ENCODE measurements around the gene RBBP4.

- TF ChIP-seq, protein P1, sequence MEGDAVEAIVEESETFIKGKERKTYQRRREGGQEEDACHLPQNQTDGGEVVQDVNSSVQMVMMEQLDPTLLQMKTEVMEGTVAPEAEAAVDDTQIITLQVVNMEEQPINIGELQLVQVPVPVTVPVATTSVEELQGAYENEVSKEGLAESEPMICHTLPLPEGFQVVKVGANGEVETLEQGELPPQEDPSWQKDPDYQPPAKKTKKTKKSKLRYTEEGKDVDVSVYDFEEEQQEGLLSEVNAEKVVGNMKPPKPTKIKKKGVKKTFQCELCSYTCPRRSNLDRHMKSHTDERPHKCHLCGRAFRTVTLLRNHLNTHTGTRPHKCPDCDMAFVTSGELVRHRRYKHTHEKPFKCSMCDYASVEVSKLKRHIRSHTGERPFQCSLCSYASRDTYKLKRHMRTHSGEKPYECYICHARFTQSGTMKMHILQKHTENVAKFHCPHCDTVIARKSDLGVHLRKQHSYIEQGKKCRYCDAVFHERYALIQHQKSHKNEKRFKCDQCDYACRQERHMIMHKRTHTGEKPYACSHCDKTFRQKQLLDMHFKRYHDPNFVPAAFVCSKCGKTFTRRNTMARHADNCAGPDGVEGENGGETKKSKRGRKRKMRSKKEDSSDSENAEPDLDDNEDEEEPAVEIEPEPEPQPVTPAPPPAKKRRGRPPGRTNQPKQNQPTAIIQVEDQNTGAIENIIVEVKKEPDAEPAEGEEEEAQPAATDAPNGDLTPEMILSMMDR (IDR thresholded peaks at IDR 0.05): no peak
- TF ChIP-seq POLR2A (IDR thresholded peaks at IDR 0.05) (no peak), POLR2AphosphoS5 (IDR thresholded peaks at IDR 0.05; ENCODE audit: insufficient read depth in 1 of 2, low read depth in 1 of 2) (no peak)
Measured at GRCh38 chr1:32666901-32667566, 16.0 kb downstream of the RBBP4 start.
